HepG2 (cell line): Measurements from ENCODE around the gene AKAP1. TPM values are rescaled to one million over a fixed set of nuclear protein-coding genes. Genes with fewer than 3 reads are reported as not detected.

Experiments used
- BCL3 ChIP-seq: sonication (generic); formaldehyde crosslinking; IDR thresholded peaks from 2 replicates; pipeline ENCODE4 v1.5.1; 2020; ENCODE audit warnings: mild to moderate bottlenecking, missing genetic modification reagents, moderate library complexity
- EHMT2 ChIP-seq: fragments of 200-600 bp; sonication (generic); IDR thresholded peaks from 2 replicates; pipeline ENCODE4 v1.7.0; 2017; ENCODE audit warnings: antibody characterized with exemption, low read depth, low read length, borderline replicate concordance
- FOXO1 ChIP-seq: sonication (generic); formaldehyde crosslinking; IDR thresholded peaks from 2 replicates; pipeline ENCODE4 v1.4.0; 2020; ENCODE audit warnings: missing genetic modification reagents
- FUBP1 ChIP-seq: sonication (generic); formaldehyde crosslinking; IDR thresholded peaks from 2 replicates; pipeline ENCODE4 v1.5.1; 2020; ENCODE audit warnings: missing genetic modification reagents, mild to moderate bottlenecking, borderline replicate concordance
- HOXA3 ChIP-seq: sonication (generic); formaldehyde crosslinking; IDR thresholded peaks from 2 replicates; pipeline ENCODE4 v1.5.0; 2020; ENCODE audit warnings: missing genetic modification reagents
- KAT8 ChIP-seq: IDR thresholded peaks from 2 replicates; pipeline ENCODE4 v1.6.1; 2016; ENCODE audit warnings: missing genetic modification reagents, missing compliant biosample characterization
- MAFF ChIP-seq: IDR thresholded peaks from 2 replicates; pipeline ENCODE4 v1.6.1; 2011; ENCODE audit warnings: low read depth, low read length, improper control_type of control experiment
- NCOR1 ChIP-seq: fragments of 200-600 bp; sonication (generic); IDR thresholded peaks from 2 replicates; pipeline ENCODE4 v1.7.0; 2017; ENCODE audit warnings: antibody characterized with exemption, low read length, borderline replicate concordance
- RAD21 ChIP-seq: fragments of 450-650 bp; formaldehyde crosslinking; IDR thresholded peaks from 2 replicates; pipeline ENCODE4 v1.5.0; 2020; ENCODE audit warnings: mild to moderate bottlenecking
- TAF1 ChIP-seq: sonication (generic); formaldehyde crosslinking; IDR thresholded peaks from 2 replicates; pipeline ENCODE4 v1.4.0; 2020; ENCODE audit warnings: missing genetic modification reagents
- TAF15 ChIP-seq: fragments of 200-400 bp; formaldehyde crosslinking; IDR thresholded peaks from one replicate; pipeline ENCODE4 v1.6.1; 2018; ENCODE audit warnings: mild to moderate bottlenecking, low read depth, low read length; ENCODE audit not compliant: poor library complexity, severe bottlenecking
- TBX2 ChIP-seq: sonication (generic); formaldehyde crosslinking; IDR thresholded peaks from 2 replicates; pipeline ENCODE4 v1.5.0; 2020; ENCODE audit warnings: missing genetic modification reagents, mild to moderate bottlenecking, borderline replicate concordance
- TCF7 ChIP-seq: sonication (generic); IDR thresholded peaks from 2 replicates; pipeline ENCODE4 v1.6.1; 2016; ENCODE audit warnings: antibody characterized with exemption, low read depth
- ZNF331 ChIP-seq: sonication (generic); formaldehyde crosslinking; IDR thresholded peaks from 2 replicates; pipeline ENCODE4 v1.4.0; 2020; ENCODE audit warnings: missing genetic modification reagents
- ZNF777 ChIP-seq: sonication (generic); formaldehyde crosslinking; IDR thresholded peaks from 2 replicates; pipeline ENCODE4 v1.4.0; 2020; ENCODE audit warnings: missing genetic modification reagents
- polyA plus RNA-seq, 8 experiments: library from polyadenylated mRNA; depleted of rRNA in 3 of 8; stranded (reverse) in 7 of 8; unstranded in 1 of 8; fragments of >200 nt; fragmentation: Illumina TruSeq in 4 of 8; extraction: Trizol in 4 of 8; gene quantifications; 2 replicates each; pipeline versions ENCODE4 v1.2.1 to v1.2.3, GENCODE V29; 2011 to 2016; ENCODE audit warnings: low read depth in 4 of 8, missing spikeins in 1 of 8, mixed read lengths in 1 of 8; ENCODE audit not compliant: insufficient read depth in 1 of 8
- total RNA-seq, 5 experiments: library from RNA; depleted of rRNA; stranded (reverse); fragments of >200 nt; fragmentation: Illumina TruSeq; extraction: Trizol; gene quantifications; 2 replicates each; pipeline ENCODE4 v1.2.3, GENCODE V29; 2016; ENCODE audit warnings: low read depth in 1 of 5
- TF ChIP-seq, protein P1 (sequence below): IDR thresholded peaks from 2 replicates; pipeline ENCODE4 v1.6.1; 2016; ENCODE audit warnings: low read depth, missing genetic modification reagents, missing compliant biosample characterization
- TF ChIP-seq, protein P2 (sequence below): sonication (generic); formaldehyde crosslinking; IDR thresholded peaks from 2 replicates; pipeline ENCODE4 v1.5.0; 2020; ENCODE audit warnings: mild to moderate bottlenecking, missing genetic modification reagents
- TF ChIP-seq, protein P3 (sequence below): sonication (generic); IDR thresholded peaks from 2 replicates; pipeline ENCODE4 v1.6.1; 2016; ENCODE audit warnings: low read depth, borderline replicate concordance

AKAP1 gene
- total and polyA plus RNA-seq, 2 of the 13 experiments (the other 11 are each of a cell fraction or from before 2014, with no cell fraction given), result 101 to 131 TPM

- peak; percentile 89; the same call in 1 of the 2 replicates for TF ChIP-seq ZNF777 (CRISPR knock-in tag)
- peak; percentile 99 for TF ChIP-seq TBX2 (CRISPR knock-in tag)
- peak; percentile 89 for TF ChIP-seq HOXA3
- TF ChIP-seq, protein P1, sequence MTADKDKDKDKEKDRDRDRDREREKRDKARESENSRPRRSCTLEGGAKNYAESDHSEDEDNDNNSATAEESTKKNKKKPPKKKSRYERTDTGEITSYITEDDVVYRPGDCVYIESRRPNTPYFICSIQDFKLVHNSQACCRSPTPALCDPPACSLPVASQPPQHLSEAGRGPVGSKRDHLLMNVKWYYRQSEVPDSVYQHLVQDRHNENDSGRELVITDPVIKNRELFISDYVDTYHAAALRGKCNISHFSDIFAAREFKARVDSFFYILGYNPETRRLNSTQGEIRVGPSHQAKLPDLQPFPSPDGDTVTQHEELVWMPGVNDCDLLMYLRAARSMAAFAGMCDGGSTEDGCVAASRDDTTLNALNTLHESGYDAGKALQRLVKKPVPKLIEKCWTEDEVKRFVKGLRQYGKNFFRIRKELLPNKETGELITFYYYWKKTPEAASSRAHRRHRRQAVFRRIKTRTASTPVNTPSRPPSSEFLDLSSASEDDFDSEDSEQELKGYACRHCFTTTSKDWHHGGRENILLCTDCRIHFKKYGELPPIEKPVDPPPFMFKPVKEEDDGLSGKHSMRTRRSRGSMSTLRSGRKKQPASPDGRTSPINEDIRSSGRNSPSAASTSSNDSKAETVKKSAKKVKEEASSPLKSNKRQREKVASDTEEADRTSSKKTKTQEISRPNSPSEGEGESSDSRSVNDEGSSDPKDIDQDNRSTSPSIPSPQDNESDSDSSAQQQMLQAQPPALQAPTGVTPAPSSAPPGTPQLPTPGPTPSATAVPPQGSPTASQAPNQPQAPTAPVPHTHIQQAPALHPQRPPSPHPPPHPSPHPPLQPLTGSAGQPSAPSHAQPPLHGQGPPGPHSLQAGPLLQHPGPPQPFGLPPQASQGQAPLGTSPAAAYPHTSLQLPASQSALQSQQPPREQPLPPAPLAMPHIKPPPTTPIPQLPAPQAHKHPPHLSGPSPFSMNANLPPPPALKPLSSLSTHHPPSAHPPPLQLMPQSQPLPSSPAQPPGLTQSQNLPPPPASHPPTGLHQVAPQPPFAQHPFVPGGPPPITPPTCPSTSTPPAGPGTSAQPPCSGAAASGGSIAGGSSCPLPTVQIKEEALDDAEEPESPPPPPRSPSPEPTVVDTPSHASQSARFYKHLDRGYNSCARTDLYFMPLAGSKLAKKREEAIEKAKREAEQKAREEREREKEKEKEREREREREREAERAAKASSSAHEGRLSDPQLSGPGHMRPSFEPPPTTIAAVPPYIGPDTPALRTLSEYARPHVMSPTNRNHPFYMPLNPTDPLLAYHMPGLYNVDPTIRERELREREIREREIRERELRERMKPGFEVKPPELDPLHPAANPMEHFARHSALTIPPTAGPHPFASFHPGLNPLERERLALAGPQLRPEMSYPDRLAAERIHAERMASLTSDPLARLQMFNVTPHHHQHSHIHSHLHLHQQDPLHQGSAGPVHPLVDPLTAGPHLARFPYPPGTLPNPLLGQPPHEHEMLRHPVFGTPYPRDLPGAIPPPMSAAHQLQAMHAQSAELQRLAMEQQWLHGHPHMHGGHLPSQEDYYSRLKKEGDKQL (CRISPR knock-in tag), result peak; percentile 64; the same call in 1 of the 2 replicates
- TF ChIP-seq NCOR1, result peak; percentile 50; the same call in 1 of the 2 replicates
- peak; percentile 91 for TF ChIP-seq ZNF331 (CRISPR knock-in tag)
- no peak for TF ChIP-seq MAFF
- TF ChIP-seq KAT8 (CRISPR knock-in tag), result no peak; the same call in none of the 2 replicates
- TF ChIP-seq TCF7, result peak; percentile 19; the same call in 1 of the 2 replicates
- TF ChIP-seq, protein P2, sequence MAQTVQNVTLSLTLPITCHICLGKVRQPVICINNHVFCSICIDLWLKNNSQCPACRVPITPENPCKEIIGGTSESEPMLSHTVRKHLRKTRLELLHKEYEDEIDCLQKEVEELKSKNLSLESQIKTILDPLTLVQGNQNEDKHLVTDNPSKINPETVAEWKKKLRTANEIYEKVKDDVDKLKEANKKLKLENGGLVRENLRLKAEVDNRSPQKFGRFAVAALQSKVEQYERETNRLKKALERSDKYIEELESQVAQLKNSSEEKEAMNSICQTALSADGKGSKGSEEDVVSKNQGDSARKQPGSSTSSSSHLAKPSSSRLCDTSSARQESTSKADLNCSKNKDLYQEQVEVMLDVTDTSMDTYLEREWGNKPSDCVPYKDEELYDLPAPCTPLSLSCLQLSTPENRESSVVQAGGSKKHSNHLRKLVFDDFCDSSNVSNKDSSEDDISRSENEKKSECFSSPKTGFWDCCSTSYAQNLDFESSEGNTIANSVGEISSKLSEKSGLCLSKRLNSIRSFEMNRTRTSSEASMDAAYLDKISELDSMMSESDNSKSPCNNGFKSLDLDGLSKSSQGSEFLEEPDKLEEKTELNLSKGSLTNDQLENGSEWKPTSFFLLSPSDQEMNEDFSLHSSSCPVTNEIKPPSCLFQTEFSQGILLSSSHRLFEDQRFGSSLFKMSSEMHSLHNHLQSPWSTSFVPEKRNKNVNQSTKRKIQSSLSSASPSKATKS, result 0 out of 2 replicates have a peak, but pooled peaks have one; percentile 95
- peak; percentile 74 for TF ChIP-seq TAF1 (CRISPR knock-in tag)
- no peak for TF ChIP-seq TAF15
- peak; percentile 89 for TF ChIP-seq BCL3 (CRISPR knock-in tag)
- TF ChIP-seq RAD21 (CRISPR knock-in tag), result 0 out of 2 replicates have a peak, but pooled peaks have one; percentile 8
- TF ChIP-seq, protein P3, sequence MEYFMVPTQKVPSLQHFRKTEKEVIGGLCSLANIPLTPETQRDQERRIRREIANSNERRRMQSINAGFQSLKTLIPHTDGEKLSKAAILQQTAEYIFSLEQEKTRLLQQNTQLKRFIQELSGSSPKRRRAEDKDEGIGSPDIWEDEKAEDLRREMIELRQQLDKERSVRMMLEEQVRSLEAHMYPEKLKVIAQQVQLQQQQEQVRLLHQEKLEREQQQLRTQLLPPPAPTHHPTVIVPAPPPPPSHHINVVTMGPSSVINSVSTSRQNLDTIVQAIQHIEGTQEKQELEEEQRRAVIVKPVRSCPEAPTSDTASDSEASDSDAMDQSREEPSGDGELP, result peak; percentile 60; the same call in 1 of the 2 replicates
- peak; percentile 61; the same call in 1 of the 2 replicates for TF ChIP-seq FOXO1 (CRISPR knock-in tag)
- TF ChIP-seq EHMT2, result no peak
- no peak for TF ChIP-seq FUBP1 (CRISPR knock-in tag)
Observed at GRCh38 chr17:57085448-57086068, 512 bp downstream of the AKAP1 start (continued).
